ENCODE results near the gene MAPK9. TPM values are rescaled to one million over a fixed set of nuclear protein-coding genes. Genes with fewer than 3 reads are reported as not detected.

MAPK9 gene
- total and polyA plus RNA-seq, 9 of the 15 experiments (the other 6 are each of a cell fraction or from before 2014, with no cell fraction given) = 4.8 to 58.0 (median 29.9) TPM

DNA sequence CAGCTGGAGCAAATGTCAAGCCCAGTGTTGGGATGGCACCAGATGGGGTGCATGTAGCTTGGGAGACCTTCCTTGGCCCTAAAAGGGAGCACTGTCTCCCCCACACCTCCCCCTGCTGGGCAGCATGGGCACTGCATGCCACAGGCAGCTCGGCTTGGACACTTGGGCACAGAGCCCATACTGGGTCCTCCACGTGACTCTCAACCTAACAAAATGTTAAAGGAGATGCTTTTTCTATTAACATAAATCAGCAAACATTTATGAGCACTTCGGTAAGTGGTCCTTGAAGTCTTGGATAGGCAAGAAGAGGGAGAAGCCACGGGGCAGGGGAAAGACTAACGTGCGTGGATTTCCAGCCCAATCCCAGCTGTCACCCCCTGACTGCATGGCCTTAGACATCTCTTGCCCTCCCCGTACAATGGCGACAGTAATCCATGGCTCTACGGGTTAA, 23.9 kb upstream of the MAPK9 start:
- Histone ChIP-seq H3K27me3 (ENCODE audit: control insufficient read depth in 2 of 2, insufficient read depth in 2 of 2, low read length in 2 of 2) (peaks cover 39 to 61% of the 10 kb centered on the region in 2 experiments), H3K9me3 (replicated peaks; ENCODE audit: control insufficient read depth, insufficient read depth, low read depth, low read length) (no peaks in the 10 kb centered on the region), H3K36me3 (ENCODE audit: control insufficient read depth, insufficient read depth, low read length) (no peaks in the 10 kb centered on the region), H3K9me1 (ENCODE audit: control insufficient read depth, insufficient read depth, low read length) (no peaks in the 10 kb centered on the region), H3K4me2 (ENCODE audit: insufficient read depth, low read length) (no peak overlapping the region), H2AFZ (ENCODE audit: low read depth, low read length) (no peak overlapping the region), H3K4me1 (replicated peaks in 1 of 2; ENCODE audit: control insufficient read depth in 2 of 2, insufficient read depth in 2 of 2, low read length in 2 of 2) (peaks cover 0 to 6% of the 10 kb centered on the region in 2 experiments; a peak in 2 of 5 replicates), H3K4me3 (no peak overlapping the region), H3K79me2 (ENCODE audit: control insufficient read depth, insufficient read depth, low read length) (no peaks in the 10 kb centered on the region), H4K20me1 (replicated peaks; ENCODE audit: control insufficient read depth, insufficient read depth, low read length) (no peaks in the 10 kb centered on the region), H3K27ac (ENCODE audit: extremely low read depth, low read depth, low read length) (no peak overlapping the region), H3K9ac (ENCODE audit: insufficient read depth in 1 of 2, low read depth in 2 of 2, low read length in 2 of 2) (no peak overlapping the region)
- FAIRE-seq (peak; percentile 92), ATAC-seq (peak; percentile 83), DNase-seq (ENCODE audit: extremely low read depth in 1 of 4, low spot score in 3 of 4) (peak; percentile 68 to 79 (median 72))
- in situ Hi-C loops (cut with MboI) = no loop called here
- intact Hi-C loops (cut with micrococcal nuclease) = loop anchor here (1.0 kb wide), 1 partner anchor 22 kb away; no protein-coding TSS in a partner anchor
- no TSS peak for BruUV-seq (replicated peaks)
- ChIA-PET CTCF (ENCODE audit: low intra/inter-chr PET ratio) (interaction anchor here (0.7 to 1.0 kb wide), 3 partner anchors 22 to 115 kb away, joined by 3 to 5 read pairs (median 3); no protein-coding TSS in a partner anchor), POLR2A (interaction anchor here (0.7 to 1.9 kb wide), 5 partner anchors 9 to 1926 kb away, joined by 3 to 7 read pairs (median 4); partner anchors contain the start of gene MAPK9)
- 10% methylated on average over 9 of the region's 9 CpGs for WGBS (ENCODE audit: insufficient coverage, low coverage, missing lambda C conversion rate)
- TF ChIP-seq ZNF41 (CRISPR knock-in tag; conservative IDR thresholded peaks at IDR 0.05) = no peak
- TF ChIP-seq CEBPG (CRISPR knock-in tag; IDR thresholded peaks at IDR 0.05) = no peak
- TF ChIP-seq CEBPG (tag; conservative IDR thresholded peaks at IDR 0.05 in 1 of 2, IDR thresholded peaks at IDR 0.05 in 1 of 2) = no peak
- TF ChIP-seq ZNF79 (CRISPR knock-in tag; IDR thresholded peaks at IDR 0.05; ENCODE audit: low read depth) = no peak
- TF ChIP-seq ZNF217 (CRISPR knock-in tag; IDR thresholded peaks at IDR 0.05) = no peak
- TF ChIP-seq TARDBP (IDR thresholded peaks at IDR 0.05) = no peak
- no peak for TF ChIP-seq MXI1 (IDR thresholded peaks at IDR 0.05; ENCODE audit: low read depth, low read length)
- no peak for TF ChIP-seq ZNF644 (tag; IDR thresholded peaks at IDR 0.05; ENCODE audit: low read depth)
- TF ChIP-seq NFE2L1 (tag; IDR thresholded peaks at IDR 0.05; ENCODE audit: borderline replicate concordance, low read depth) = no peak
- TF ChIP-seq, protein P1, sequence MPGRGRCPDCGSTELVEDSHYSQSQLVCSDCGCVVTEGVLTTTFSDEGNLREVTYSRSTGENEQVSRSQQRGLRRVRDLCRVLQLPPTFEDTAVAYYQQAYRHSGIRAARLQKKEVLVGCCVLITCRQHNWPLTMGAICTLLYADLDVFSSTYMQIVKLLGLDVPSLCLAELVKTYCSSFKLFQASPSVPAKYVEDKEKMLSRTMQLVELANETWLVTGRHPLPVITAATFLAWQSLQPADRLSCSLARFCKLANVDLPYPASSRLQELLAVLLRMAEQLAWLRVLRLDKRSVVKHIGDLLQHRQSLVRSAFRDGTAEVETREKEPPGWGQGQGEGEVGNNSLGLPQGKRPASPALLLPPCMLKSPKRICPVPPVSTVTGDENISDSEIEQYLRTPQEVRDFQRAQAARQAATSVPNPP (IDR thresholded peaks at IDR 0.05; ENCODE audit: borderline replicate concordance, insufficient read depth, insufficient read length) = no peak
- TF ChIP-seq NFE2 (IDR thresholded peaks at IDR 0.05; ENCODE audit: low read depth) = no peak
- TF ChIP-seq, protein P2, sequence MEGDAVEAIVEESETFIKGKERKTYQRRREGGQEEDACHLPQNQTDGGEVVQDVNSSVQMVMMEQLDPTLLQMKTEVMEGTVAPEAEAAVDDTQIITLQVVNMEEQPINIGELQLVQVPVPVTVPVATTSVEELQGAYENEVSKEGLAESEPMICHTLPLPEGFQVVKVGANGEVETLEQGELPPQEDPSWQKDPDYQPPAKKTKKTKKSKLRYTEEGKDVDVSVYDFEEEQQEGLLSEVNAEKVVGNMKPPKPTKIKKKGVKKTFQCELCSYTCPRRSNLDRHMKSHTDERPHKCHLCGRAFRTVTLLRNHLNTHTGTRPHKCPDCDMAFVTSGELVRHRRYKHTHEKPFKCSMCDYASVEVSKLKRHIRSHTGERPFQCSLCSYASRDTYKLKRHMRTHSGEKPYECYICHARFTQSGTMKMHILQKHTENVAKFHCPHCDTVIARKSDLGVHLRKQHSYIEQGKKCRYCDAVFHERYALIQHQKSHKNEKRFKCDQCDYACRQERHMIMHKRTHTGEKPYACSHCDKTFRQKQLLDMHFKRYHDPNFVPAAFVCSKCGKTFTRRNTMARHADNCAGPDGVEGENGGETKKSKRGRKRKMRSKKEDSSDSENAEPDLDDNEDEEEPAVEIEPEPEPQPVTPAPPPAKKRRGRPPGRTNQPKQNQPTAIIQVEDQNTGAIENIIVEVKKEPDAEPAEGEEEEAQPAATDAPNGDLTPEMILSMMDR (IDR thresholded peaks at IDR 0.05 in 2 of 3, conservative IDR thresholded peaks at IDR 0.05 in 1 of 3; ENCODE audit: insufficient read depth in 2 of 3, low read depth in 1 of 3, low read length in 3 of 3) = peak; percentile 87 to 97 (median 90)
- TF ChIP-seq, protein P3, sequence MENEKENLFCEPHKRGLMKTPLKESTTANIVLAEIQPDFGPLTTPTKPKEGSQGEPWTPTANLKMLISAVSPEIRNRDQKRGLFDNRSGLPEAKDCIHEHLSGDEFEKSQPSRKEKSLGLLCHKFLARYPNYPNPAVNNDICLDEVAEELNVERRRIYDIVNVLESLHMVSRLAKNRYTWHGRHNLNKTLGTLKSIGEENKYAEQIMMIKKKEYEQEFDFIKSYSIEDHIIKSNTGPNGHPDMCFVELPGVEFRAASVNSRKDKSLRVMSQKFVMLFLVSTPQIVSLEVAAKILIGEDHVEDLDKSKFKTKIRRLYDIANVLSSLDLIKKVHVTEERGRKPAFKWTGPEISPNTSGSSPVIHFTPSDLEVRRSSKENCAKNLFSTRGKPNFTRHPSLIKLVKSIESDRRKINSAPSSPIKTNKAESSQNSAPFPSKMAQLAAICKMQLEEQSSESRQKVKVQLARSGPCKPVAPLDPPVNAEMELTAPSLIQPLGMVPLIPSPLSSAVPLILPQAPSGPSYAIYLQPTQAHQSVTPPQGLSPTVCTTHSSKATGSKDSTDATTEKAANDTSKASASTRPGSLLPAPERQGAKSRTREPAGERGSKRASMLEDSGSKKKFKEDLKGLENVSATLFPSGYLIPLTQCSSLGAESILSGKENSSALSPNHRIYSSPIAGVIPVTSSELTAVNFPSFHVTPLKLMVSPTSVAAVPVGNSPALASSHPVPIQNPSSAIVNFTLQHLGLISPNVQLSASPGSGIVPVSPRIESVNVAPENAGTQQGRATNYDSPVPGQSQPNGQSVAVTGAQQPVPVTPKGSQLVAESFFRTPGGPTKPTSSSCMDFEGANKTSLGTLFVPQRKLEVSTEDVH (IDR thresholded peaks at IDR 0.05; ENCODE audit: low read depth, partially characterized antibody) = no peak
- TF ChIP-seq OTX1 (CRISPR knock-in tag; IDR thresholded peaks at IDR 0.05) = no peak
- no peak for TF ChIP-seq ARID1B (IDR thresholded peaks at IDR 0.05)
- no peak for TF ChIP-seq EZH2 (IDR thresholded peaks at IDR 0.05; ENCODE audit: borderline replicate concordance, low read depth, low read length)
- TF ChIP-seq ZNF24 (IDR thresholded peaks at IDR 0.05) = no peak
- TF ChIP-seq KLF13 (tag; IDR thresholded peaks at IDR 0.05; ENCODE audit: borderline replicate concordance, low read depth) = no peak
- no peak for TF ChIP-seq PML (IDR thresholded peaks at IDR 0.05; ENCODE audit: low read length)

Measured in K562 (cell line).